H1 (cell line): Measurements from ENCODE around the gene C1QTNF1. TPM values are rescaled to one million over a fixed set of nuclear protein-coding genes. Genes with fewer than 3 reads are reported as not detected.

Experiments used
- EP300 ChIP-seq, 2 experiments: IDR thresholded peaks; 1 replicate in 1 of 2; 2 replicates in 1 of 2; pipeline ENCODE4 v1.6.1; 2011 to 2012; ENCODE audit warnings: low read depth in 2 of 2, low read length in 2 of 2, mild to moderate bottlenecking in 2 of 2, borderline replicate concordance in 1 of 2, inconsistent platforms in 1 of 2, moderate library complexity in 1 of 2
- POLR2AphosphoS5 ChIP-seq: IDR thresholded peaks from 2 replicates; pipeline ENCODE4 v1.6.1; 2011; ENCODE audit warnings: low read depth, low read length
- polyA plus RNA-seq, 7 experiments: library from polyadenylated mRNA; depleted of rRNA in 3 of 7; stranded (reverse) in 5 of 7; unstranded in 2 of 7; fragments of >200 nt in 5 of 7; fragments of 200-250 nt in 2 of 7; gene quantifications; 1 replicate in 5 of 7; 2 replicates in 1 of 7; 4 replicates in 1 of 7; pipeline versions ENCODE4 v1.2.1 to v1.2.3, GENCODE V29; 2011 to 2013; ENCODE audit warnings: missing spikeins in 2 of 7, mixed read lengths in 2 of 7
- total RNA-seq: library from RNA; stranded (reverse); fragmentation: NEBNext Ultra II Directional; extraction: Animal tissue kit (Norgen Biotek cat#: 25700); gene quantifications from 2 replicates; pipeline ENCODE4 v1.2.1, GENCODE V29; 2021
- TF ChIP-seq, protein P1 (sequence below): fragments of 300-600 bp; sonication (generic); IDR thresholded peaks from 2 replicates; pipeline ENCODE4 v1.7.1; 2012; ENCODE audit warnings: low read length, moderate library complexity, mild to moderate bottlenecking, inconsistent platforms; ENCODE audit not compliant: insufficient replicate concordance
- TF ChIP-seq, protein P2 (sequence below): IDR thresholded peaks from 2 replicates; pipeline ENCODE4 v1.6.1; 2011; ENCODE audit warnings: low read depth, mild to moderate bottlenecking, low read length; ENCODE audit not compliant: insufficient read depth

Gene C1QTNF1
- total and polyA plus RNA-seq, 2 of the 8 experiments (the other 6 are each of a cell fraction or from before 2014, with no cell fraction given) = 1.5 to 2.5 TPM

DNA sequence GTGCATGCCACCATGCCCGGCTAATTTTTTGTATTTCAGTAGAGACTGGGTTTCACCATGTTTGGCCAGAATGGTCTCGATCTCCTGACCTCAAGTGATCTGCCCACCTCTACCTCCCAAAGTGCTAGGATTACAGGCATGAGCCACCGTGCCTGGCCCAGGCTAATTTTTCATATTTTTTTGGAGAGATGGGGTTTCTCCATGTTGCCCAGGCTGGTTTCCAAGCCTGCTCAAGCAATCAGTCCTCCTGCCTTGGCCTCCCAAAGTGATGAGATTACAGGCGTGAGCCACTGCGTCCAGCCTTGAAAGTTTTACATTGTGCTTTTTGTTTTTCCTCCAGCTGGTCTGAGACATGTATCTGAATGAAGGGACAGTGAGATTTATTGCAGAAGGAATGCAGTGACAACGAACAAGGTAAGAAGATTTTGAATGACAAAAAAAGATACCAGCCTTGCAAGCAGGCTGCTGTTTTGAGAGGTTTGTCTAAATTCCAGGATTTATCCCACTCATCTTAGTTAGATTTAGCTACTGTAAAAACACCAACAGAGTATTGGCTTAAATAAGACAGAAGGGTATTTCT, 47.3 kb downstream of the C1QTNF1 start (continued):
- TF ChIP-seq, protein P1, sequence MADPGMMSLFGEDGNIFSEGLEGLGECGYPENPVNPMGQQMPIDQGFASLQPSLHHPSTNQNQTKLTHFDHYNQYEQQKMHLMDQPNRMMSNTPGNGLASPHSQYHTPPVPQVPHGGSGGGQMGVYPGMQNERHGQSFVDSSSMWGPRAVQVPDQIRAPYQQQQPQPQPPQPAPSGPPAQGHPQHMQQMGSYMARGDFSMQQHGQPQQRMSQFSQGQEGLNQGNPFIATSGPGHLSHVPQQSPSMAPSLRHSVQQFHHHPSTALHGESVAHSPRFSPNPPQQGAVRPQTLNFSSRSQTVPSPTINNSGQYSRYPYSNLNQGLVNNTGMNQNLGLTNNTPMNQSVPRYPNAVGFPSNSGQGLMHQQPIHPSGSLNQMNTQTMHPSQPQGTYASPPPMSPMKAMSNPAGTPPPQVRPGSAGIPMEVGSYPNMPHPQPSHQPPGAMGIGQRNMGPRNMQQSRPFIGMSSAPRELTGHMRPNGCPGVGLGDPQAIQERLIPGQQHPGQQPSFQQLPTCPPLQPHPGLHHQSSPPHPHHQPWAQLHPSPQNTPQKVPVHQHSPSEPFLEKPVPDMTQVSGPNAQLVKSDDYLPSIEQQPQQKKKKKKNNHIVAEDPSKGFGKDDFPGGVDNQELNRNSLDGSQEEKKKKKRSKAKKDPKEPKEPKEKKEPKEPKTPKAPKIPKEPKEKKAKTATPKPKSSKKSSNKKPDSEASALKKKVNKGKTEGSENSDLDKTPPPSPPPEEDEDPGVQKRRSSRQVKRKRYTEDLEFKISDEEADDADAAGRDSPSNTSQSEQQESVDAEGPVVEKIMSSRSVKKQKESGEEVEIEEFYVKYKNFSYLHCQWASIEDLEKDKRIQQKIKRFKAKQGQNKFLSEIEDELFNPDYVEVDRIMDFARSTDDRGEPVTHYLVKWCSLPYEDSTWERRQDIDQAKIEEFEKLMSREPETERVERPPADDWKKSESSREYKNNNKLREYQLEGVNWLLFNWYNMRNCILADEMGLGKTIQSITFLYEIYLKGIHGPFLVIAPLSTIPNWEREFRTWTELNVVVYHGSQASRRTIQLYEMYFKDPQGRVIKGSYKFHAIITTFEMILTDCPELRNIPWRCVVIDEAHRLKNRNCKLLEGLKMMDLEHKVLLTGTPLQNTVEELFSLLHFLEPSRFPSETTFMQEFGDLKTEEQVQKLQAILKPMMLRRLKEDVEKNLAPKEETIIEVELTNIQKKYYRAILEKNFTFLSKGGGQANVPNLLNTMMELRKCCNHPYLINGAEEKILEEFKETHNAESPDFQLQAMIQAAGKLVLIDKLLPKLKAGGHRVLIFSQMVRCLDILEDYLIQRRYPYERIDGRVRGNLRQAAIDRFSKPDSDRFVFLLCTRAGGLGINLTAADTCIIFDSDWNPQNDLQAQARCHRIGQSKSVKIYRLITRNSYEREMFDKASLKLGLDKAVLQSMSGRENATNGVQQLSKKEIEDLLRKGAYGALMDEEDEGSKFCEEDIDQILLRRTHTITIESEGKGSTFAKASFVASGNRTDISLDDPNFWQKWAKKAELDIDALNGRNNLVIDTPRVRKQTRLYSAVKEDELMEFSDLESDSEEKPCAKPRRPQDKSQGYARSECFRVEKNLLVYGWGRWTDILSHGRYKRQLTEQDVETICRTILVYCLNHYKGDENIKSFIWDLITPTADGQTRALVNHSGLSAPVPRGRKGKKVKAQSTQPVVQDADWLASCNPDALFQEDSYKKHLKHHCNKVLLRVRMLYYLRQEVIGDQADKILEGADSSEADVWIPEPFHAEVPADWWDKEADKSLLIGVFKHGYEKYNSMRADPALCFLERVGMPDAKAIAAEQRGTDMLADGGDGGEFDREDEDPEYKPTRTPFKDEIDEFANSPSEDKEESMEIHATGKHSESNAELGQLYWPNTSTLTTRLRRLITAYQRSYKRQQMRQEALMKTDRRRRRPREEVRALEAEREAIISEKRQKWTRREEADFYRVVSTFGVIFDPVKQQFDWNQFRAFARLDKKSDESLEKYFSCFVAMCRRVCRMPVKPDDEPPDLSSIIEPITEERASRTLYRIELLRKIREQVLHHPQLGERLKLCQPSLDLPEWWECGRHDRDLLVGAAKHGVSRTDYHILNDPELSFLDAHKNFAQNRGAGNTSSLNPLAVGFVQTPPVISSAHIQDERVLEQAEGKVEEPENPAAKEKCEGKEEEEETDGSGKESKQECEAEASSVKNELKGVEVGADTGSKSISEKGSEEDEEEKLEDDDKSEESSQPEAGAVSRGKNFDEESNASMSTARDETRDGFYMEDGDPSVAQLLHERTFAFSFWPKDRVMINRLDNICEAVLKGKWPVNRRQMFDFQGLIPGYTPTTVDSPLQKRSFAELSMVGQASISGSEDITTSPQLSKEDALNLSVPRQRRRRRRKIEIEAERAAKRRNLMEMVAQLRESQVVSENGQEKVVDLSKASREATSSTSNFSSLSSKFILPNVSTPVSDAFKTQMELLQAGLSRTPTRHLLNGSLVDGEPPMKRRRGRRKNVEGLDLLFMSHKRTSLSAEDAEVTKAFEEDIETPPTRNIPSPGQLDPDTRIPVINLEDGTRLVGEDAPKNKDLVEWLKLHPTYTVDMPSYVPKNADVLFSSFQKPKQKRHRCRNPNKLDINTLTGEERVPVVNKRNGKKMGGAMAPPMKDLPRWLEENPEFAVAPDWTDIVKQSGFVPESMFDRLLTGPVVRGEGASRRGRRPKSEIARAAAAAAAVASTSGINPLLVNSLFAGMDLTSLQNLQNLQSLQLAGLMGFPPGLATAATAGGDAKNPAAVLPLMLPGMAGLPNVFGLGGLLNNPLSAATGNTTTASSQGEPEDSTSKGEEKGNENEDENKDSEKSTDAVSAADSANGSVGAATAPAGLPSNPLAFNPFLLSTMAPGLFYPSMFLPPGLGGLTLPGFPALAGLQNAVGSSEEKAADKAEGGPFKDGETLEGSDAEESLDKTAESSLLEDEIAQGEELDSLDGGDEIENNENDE = no peak
- TF ChIP-seq EP300 (IDR thresholded peaks at IDR 0.05; ENCODE audit: borderline replicate concordance in 1 of 2, low read depth in 2 of 2, low read length in 2 of 2) (no peak), POLR2AphosphoS5 (no peak)
- TF ChIP-seq, protein P2, sequence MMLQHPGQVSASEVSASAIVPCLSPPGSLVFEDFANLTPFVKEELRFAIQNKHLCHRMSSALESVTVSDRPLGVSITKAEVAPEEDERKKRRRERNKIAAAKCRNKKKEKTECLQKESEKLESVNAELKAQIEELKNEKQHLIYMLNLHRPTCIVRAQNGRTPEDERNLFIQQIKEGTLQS = no peak
